ENCODE data around the gene KCNB1. TPM values are rescaled to one million over a fixed set of nuclear protein-coding genes. Genes with fewer than 3 reads are reported as not detected.

The KCNB1 gene
- total and polyA plus RNA-seq, 2 donors (not counting 1 experiment from before 2014, with no cell fraction given), result under 0.01 to 0.07 TPM

GRCh38 chr20:49344975-49345374, 137.5 kb downstream of the KCNB1 start:
- Histone ChIP-seq H2AFZ (ENCODE audit: low read length) (peak overlapping the region; percentile 13), H3K9ac (ENCODE audit: insufficient read depth, low read length) (peak overlapping the region; percentile 45)
- TF ChIP-seq CTCF (conservative IDR thresholded peaks at IDR 0.05 in 1 of 2, IDR thresholded peaks at IDR 0.05 in 1 of 2; ENCODE audit: low read depth in 1 of 2, low read length in 2 of 2) (no peak), EZH2 (IDR thresholded peaks at IDR 0.05; ENCODE audit: low read length, missing control alignments) (no peak)

GRCh38 chr20:49344140-49344539, 138.3 kb downstream of the KCNB1 start:
- no peak for DNase-seq (ENCODE audit: low read depth in 2 of 2)

More at GRCh38 chr20:49344975-49345374, 137.5 kb downstream of the KCNB1 start:
- peak; percentile 86 to 97 for DNase-seq (ENCODE audit: low read depth in 2 of 2)
- H3K27me3 ChIP-seq (ENCODE audit: control insufficient read depth, insufficient read depth, low read length), result no peaks in the 10 kb centered on the region
- peak overlapping the region; percentile 65 for H3K4me2 ChIP-seq (ENCODE audit: extremely low read depth, insufficient read depth, low read length)
- H3K79me2 ChIP-seq (ENCODE audit: control insufficient read depth, insufficient read depth, low read length), result no peaks in the 10 kb centered on the region
- no peaks in the 10 kb centered on the region for H4K20me1 ChIP-seq (ENCODE audit: control insufficient read depth, extremely low read depth, insufficient read depth, low read length)
- H3K4me1 ChIP-seq (ENCODE audit: control insufficient read depth, extremely low read depth, insufficient read depth, low read length), result peaks cover 5% of the 10 kb centered on the region
- peak overlapping the region in 1 of 4 experiments; percentile 11 for H3K4me3 ChIP-seq (replicated peaks in 1 of 4; ENCODE audit: control extremely low read depth in 1 of 4, insufficient read depth in 1 of 4, low read depth in 3 of 4, low read length in 4 of 4)
- no peaks in the 10 kb centered on the region for H3K36me3 ChIP-seq (ENCODE audit: control insufficient read depth, insufficient read depth, low read length)
- no peaks in the 10 kb centered on the region for H3K9me3 ChIP-seq (ENCODE audit: control insufficient read depth, insufficient read depth, low read depth, low read length)
- peak overlapping the region; percentile 80 for H3K27ac ChIP-seq (ENCODE audit: insufficient read depth, low read length)

DNA sequence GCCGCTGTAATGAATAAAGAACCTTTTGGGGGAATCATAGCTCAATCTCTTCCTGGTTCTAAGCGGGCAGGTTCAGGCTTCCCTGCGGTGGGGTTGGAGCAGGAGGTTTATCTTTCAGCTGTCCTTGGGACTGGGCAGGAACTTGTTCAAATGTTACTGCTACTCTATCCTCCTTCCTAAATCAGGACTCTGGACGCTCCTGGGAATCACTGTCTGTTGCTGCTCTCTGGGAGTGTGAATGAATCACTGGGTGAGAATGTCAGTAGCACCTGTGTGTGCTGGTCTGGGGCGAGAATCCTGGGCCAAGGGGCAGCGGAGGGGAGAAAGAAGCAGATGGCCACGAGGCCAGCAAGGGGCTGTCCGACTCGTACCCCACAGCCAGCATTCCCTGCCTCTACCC, 139.2 kb downstream of the KCNB1 start:
- no peak overlapping the region for H3K4me3 ChIP-seq (replicated peaks in 1 of 4; ENCODE audit: control extremely low read depth in 1 of 4, insufficient read depth in 1 of 4, low read depth in 3 of 4, low read length in 4 of 4)
- no peaks in the 10 kb centered on the region for H4K20me1 ChIP-seq (ENCODE audit: control insufficient read depth, extremely low read depth, insufficient read depth, low read length)
- H3K27ac ChIP-seq (ENCODE audit: insufficient read depth, low read length), result no peak overlapping the region
- TF ChIP-seq CTCF (conservative IDR thresholded peaks at IDR 0.05 in 1 of 2, IDR thresholded peaks at IDR 0.05 in 1 of 2; ENCODE audit: low read depth in 1 of 2, low read length in 2 of 2) (no peak), EZH2 (IDR thresholded peaks at IDR 0.05; ENCODE audit: low read length, missing control alignments) (no peak)
- no peaks in the 10 kb centered on the region for H3K27me3 ChIP-seq (ENCODE audit: control insufficient read depth, insufficient read depth, low read length)
- H2AFZ ChIP-seq (ENCODE audit: low read length), result no peak overlapping the region
- peaks cover 5% of the 10 kb centered on the region for H3K4me1 ChIP-seq (ENCODE audit: control insufficient read depth, extremely low read depth, insufficient read depth, low read length)
- no peaks in the 10 kb centered on the region for H3K79me2 ChIP-seq (ENCODE audit: control insufficient read depth, insufficient read depth, low read length)
- H3K4me2 ChIP-seq (ENCODE audit: extremely low read depth, insufficient read depth, low read length), result no peak overlapping the region
- H3K9me3 ChIP-seq (ENCODE audit: control insufficient read depth, insufficient read depth, low read depth, low read length), result no peaks in the 10 kb centered on the region
- no peaks in the 10 kb centered on the region for H3K36me3 ChIP-seq (ENCODE audit: control insufficient read depth, insufficient read depth, low read length)
- DNase-seq (ENCODE audit: low read depth in 2 of 2), result peak in 1 of 2 donors; percentile 28
- H3K9ac ChIP-seq (ENCODE audit: insufficient read depth, low read length), result no peak overlapping the region

More at GRCh38 chr20:49344140-49344539, 138.3 kb downstream of the KCNB1 start:
- H3K27me3 ChIP-seq (ENCODE audit: control insufficient read depth, insufficient read depth, low read length), result no peaks in the 10 kb centered on the region
- no peaks in the 10 kb centered on the region for H3K79me2 ChIP-seq (ENCODE audit: control insufficient read depth, insufficient read depth, low read length)
- H3K9me3 ChIP-seq (ENCODE audit: control insufficient read depth, insufficient read depth, low read depth, low read length), result no peaks in the 10 kb centered on the region
- no peak overlapping the region for H2AFZ ChIP-seq (ENCODE audit: low read length)
- no peak overlapping the region for H3K4me2 ChIP-seq (ENCODE audit: extremely low read depth, insufficient read depth, low read length)
- H3K4me1 ChIP-seq (ENCODE audit: control insufficient read depth, extremely low read depth, insufficient read depth, low read length), result peaks cover 5% of the 10 kb centered on the region
- TF ChIP-seq CTCF (conservative IDR thresholded peaks at IDR 0.05 in 1 of 2, IDR thresholded peaks at IDR 0.05 in 1 of 2; ENCODE audit: low read depth in 1 of 2, low read length in 2 of 2) (no peak), EZH2 (IDR thresholded peaks at IDR 0.05; ENCODE audit: low read length, missing control alignments) (no peak)
- H4K20me1 ChIP-seq (ENCODE audit: control insufficient read depth, extremely low read depth, insufficient read depth, low read length), result no peaks in the 10 kb centered on the region
- H3K4me3 ChIP-seq (replicated peaks in 1 of 4; ENCODE audit: control extremely low read depth in 1 of 4, insufficient read depth in 1 of 4, low read depth in 3 of 4, low read length in 4 of 4), result no peak overlapping the region
- no peak overlapping the region for H3K9ac ChIP-seq (ENCODE audit: insufficient read depth, low read length)
- H3K36me3 ChIP-seq (ENCODE audit: control insufficient read depth, insufficient read depth, low read length), result no peaks in the 10 kb centered on the region
- no peak overlapping the region for H3K27ac ChIP-seq (ENCODE audit: insufficient read depth, low read length)

All from fibroblast of lung (primary cell).